HG03064 (cell line): ENCODE measurements around the gene VEZT.
"Not testable (repeated sequence)": the region's sequence is repeated elsewhere in the genome, so short reads cannot be mapped to it uniquely, and the experiment has no call there.

Experiments
- ATAC-seq: cut with Tn5 transposase; IDR thresholded peaks from one replicate; pipeline ENCODE4 v1.9.1; 2021; ENCODE audit warnings: low read depth; ENCODE audit not compliant: unreplicated experiment

The VEZT gene

GRCh38 chr12:95220190-95220589, 2.6 kb downstream of the VEZT start:
- ATAC-seq = no peak

DNA sequence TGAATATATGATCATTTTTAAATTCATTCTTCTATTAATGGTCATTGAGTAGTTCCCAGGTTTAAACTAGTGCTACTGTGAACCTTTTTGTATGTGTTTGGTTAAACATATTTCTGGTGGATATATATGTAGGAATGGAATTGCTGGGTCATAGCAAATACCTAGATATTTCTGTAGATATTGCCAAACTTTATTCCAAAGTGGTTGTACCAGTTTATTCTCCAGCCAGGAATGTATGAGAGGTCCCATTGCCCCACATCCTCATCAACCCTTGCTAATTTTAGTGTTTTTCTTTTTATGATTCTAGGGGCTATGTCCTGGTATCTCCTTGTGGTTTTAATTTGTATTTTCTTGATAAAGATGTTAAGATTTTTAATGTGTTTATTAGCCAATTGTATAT, 3.1 kb downstream of the VEZT start:
- ATAC-seq = no peak

DNA sequence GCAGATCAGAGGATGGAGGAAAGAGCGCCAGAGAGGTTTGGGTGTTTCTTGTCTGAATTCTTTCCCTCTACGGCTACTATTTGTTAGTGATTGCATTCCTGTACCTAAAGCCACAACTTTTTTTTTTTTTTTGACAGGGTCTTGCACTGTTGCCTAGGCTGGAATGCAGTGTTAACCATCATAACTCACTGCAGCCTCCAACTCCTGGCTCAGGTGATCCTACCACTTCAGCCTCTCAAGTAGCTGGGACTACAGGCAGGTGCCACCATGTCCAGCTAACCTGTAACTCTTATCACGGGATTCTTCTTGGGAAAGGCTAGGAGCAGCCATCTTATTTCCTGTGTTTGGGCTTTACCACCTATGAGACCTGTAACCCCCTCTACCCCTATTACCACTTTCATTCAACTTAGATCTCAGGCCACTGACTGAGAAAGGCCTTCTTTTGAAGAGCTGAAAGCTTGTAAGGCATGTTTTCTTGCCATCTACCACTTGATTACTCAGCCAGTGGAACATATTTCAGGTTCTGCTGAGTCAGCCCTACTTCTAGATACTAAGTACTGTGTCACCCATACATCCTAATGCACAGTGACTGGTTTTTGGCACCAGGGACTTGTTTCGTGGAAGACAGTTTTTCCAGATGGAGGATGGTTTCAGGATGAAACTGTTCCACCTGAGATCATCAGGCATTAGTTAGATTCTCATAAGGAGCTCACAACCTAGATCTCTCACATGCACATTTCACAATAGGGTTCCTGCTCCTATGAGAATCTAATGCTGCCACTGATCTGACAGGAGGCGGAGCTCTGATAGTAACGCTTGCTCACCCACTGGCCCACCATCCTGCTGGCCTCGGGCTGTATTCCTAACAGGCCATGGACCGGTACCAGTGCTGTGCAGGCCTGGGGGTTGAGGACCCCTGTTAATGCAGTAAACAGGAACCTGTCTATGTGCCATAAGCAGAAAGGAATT, 6.9 kb downstream of the VEZT start:
- no peak for ATAC-seq

GRCh38 chr12:95225645-95226212, 8.1 kb downstream of the VEZT start:
- ATAC-seq = no peak

DNA sequence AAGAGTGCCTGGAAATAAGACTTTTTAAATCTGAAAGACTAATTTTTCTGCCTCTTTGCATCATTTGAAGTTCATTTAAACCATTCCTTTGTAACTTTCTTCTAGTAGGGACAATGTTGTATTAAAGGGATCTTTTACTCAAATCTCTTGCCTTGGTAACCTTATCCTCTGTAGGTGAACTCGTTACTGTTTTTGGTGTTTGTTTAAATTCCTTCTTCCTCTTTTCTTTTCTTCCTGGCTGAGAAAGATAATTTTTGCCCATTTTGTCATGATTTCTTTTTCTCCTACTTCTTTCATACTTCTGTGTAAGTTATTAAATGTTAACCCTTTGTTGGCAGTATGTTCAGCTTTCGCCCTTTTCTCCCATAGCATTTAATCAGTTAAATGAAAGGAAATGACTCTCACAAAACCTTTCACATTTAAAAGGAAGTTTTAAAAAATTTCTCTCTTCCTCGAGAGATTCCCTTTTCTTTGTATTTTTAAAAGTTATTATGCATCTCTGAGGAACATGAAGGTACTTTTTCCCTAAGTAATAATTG, 10.3 kb downstream of the VEZT start:
- no peak for ATAC-seq

DNA sequence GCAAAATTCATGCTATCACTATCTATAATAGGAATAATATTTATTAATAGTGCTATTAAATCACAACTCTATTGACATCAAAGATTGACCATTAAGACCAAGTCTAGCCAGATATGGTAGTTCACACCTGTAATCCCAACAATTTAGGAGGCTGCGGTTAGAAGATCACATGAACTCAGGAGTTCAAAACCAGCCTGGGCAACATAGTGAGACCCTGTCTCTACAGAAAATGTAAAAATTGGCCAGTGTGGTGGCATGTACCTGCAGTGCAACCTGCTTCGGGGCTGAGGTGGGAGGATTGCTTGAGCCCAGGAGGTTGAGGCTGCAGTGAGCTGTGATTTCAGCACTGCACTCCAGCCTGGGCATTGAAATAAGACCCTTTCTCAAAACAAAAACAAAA, 11.0 kb downstream of the VEZT start:
- no peak for ATAC-seq

GRCh38 chr12:95229636-95230035, 12.0 kb downstream of the VEZT start:
- ATAC-seq = no peak

DNA sequence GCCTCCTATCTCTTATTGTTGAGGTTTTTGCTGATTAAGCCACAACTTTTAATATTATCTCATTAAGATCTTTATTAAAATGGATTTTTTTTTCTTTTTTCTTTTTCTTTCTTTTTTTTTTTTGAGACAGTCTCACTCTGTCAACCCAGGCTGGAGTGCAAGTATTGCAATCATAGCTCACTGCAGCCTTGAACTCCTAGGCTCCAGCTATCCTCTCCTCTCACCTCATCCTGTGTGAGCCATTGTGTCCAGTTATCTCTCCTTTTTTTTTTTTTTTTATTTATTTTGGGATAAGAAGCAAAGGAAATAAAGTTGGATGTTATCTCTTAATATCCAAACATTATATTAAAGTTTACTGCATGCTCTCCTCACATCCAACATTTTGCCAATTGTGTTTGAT, 12.7 kb downstream of the VEZT start:
- no peak for ATAC-seq

DNA sequence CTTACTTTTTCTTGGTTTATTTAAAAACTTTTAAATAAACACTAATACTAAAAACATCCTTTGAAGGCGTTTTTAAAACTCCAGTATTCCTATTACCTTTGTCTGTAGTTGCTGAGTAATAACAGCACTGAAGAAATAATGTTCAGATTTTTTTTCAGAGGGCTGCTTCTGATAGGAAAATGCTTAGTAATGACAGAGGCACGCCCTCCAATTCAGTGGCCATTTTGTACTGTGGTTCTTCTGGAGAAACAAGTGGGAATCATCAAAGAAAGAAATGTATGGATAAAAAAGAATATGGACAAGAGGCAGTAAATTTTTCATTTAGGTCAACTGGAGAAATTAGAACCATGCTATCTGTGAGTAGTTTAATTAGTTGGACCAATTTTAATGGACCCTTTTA, 13.6 kb downstream of the VEZT start:
- no peak for ATAC-seq

DNA sequence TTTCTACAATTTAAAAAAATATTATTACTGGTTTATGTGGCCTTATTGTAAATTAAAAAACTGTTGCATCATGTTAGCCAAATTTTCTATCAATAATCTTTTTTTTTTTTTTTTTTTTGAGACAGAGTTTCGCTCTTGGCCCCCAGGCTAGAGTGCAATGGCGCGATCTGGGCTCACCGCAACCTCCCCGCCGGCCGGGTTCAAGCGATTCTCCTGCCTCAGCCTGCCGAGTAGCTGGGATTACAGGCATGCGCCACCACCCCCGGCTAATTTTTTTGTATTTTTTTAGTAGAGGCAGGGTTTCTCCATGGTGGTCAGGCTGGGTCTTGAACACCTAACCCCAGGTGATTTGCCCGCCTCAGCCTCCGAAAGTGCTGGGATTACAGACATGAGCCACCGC, 16.6 kb downstream of the VEZT start:
- not testable (repeated sequence) for ATAC-seq

DNA sequence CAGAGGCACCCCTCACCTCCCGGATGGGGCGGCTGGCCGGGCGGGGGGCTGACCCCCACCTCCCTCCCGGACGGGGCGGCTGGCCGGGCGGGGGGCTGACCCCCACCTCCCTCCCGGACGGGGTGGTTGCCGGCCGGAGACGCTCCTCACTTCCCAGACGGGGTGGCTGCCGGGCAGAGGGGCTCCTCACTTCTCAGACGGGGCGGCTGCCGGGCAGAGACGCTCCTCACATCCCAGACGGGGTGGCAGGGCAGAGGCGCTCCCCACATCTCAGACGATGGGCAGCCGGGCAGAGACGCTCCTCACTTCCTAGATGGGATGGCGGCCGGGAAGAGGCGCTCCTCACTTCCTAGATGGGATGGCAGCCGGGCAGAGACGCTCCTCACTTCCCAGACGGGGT, 18.0 kb downstream of the VEZT start:
- ATAC-seq = not testable (repeated sequence)

DNA sequence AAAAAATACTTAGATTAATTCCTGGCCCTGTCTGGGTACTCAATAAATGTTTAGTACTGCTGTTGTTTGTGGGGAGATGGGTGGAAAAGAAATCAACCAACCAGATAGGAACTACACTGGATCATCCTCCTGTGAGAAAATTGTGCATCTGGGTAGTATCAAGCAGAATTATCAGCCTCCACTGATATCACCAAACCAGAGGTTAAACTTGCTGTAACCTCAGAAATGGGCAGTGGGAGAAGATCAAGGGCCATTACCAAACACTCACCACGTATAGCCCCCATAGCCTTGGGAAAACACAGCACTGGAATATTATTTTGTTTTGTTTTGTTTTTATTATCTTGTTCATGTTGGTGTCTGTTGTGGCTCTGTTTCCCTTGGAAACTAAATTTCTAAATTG, 19.7 kb downstream of the VEZT start:
- no peak for ATAC-seq

DNA sequence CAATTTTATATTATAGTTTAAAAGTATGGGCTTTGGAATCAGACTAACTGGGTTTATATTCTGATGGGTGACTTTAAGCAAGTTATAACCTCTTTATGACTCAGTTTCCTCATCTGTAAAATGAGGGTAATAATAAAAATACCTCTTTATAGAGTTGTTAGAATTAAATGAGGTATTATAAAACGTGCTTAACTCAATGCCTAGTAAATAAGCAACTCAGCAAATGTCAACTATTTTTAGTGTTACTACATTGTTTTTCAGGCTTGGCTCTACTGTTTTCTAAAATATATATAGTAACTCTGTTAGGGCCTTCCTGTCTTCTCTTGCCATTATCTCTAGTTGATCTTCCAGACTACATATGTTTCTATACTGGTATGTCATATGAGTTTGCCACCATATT, 20.5 kb downstream of the VEZT start:
- no peak for ATAC-seq

DNA sequence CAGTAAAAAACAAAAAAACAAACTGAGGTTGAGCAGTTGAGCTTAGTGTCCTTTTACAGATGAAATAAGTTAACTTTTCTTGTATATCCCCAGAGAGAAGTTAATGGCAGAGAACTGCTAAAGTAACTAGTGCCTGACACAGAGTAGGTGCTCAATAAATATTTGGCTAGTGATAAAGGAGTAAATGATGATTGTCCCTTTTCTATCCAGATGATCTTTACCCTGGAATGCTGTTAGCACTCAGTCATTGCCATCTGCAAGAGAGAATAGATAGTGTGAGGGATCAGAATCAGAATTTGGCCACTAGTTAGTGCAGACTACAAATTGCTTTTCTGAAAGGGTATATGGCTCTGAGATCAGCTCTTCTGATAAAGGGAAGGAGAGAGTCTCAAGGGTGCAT, 21.6 kb downstream of the VEZT start:
- no peak for ATAC-seq

DNA sequence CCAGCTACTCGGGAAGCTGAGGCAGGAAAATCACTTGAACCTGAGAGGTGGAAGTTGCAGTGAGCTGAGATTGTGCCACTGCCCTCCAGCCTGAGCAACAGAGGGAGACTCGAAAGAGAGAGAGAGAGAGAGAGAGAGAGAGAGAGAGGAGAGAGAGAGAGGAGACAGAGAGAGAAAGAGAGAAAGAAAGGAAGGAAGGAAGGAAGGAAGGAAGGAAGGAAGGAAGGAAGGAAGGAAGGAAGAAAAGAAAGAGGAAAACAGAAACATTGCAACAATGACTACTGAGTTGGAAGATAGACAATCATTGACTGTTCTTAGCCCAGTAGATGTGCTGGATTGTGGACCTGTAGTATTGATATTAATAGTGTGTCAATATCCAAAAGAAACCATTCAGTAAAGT, 22.2 kb downstream of the VEZT start:
- not testable (repeated sequence) for ATAC-seq

DNA sequence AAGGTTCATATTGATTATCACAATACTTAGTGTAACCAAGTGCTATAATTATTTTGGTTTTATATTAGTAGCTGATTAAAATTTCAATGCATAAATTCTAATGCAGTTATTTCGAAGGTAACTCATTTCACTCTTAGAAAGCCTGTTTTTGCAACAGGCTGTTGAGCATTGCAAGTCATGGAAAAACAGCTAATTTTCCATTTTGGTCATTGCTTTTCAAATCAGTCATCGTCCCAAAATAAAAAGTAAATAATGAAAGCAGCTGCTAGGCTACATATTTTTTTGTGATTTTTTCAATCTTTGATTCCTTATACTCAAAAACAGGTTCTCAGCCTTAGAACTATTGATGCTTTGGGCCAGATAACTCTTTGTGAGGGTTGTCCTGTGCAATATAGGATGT, 22.9 kb downstream of the VEZT start:
- no peak for ATAC-seq

DNA sequence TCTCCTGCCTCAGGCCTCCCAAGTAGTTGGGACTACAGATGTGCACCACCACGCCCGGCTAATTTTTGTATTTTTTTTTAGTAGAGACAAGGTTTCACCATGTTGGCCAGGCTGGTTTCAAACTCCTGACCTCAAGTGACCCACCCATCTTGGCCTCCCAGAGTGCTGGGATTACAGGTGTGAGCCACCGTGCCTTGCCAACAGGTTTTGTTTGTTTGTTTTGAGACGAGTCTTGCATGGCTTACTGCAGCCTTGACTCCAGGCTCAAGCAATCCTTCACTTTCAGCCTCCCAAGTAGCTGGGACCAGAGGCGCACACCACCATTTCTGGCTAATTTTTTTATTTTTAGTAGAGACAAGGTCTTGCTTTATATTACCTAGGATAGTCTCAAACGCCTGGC, 23.5 kb downstream of the VEZT start:
- ATAC-seq = not testable (repeated sequence)

DNA sequence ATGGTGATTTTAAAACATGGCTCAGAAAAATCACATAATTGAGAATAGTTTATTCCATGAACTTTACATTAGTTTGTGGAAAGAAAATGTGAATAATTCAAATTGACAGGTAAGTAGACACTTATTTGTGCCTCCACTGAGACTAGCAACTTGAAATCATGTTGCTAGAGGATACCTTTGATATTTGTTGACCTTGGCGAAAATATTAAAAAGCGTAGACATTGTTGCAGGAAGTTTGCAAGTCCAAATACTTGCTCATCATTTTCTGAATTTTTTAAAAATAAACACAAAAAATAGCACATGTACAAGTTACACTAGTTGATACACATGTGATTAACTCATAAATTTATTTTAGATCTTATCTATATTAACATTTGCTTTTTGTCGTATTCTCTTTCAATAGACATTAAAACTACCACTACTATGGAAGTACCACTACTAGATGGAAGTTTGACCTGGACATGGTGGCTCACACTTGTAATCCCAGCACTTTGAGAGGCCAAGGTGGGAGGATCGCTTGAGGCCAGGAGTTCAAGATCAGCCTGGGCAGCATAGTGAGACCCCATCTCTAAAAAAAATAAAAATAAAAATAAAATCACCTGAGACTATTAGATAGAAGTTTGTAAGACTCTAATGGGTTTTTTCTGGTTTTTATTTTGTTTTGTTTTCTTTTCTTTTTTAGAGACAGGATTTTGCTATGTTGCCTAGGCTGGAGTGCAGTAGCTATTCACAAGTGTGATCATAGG, 24.3 kb downstream of the VEZT start:
- no peak for ATAC-seq

- ATAC-seq = no peak
Observed at GRCh38 chr12:95243497-95244183, 26.0 kb downstream of the VEZT start.

GRCh38 chr12:95244350-95244749, 26.7 kb downstream of the VEZT start:
- ATAC-seq = no peak

GRCh38 chr12:95248095-95248494, 30.5 kb downstream of the VEZT start:
- ATAC-seq = no peak
